Sciatic nerve (tissue), 2 donors: ENCODE results near the gene CALCOCO2. TPM values are rescaled to one million over a fixed set of nuclear protein-coding genes. Genes with fewer than 3 reads are reported as not detected.
A peak's percentile ranks its signal among the peaks of the same experiment; 100 is the strongest.
"Not testable (repeated sequence)": the region's sequence is repeated elsewhere in the genome, so short reads cannot be mapped to it uniquely, and the experiment has no call there.

Experiments used
- ATAC-seq: fragments of 200-7000 bp; cut with Tn5 transposase; one replicate; pipeline ENCODE4 v1.9.1; 2020; ENCODE audit warnings: mild to moderate bottlenecking, moderate library complexity
- DNase-seq: peaks from one replicate; pipeline ENCODE4 v3.0.0-alpha.2; 2020; ENCODE audit warnings: low spot score
- intact Hi-C: fragments of 100-400 bp; cut with DNase I; formaldehyde crosslinking; loops from one replicate; pipeline ENCODE4 v1.14.2; 2022
- total RNA-seq: library from RNA; stranded (reverse); fragmentation: NEBNext Ultra II Directional; extraction: Animal tissue kit (Norgen Biotek cat#: 25700); gene quantifications from one replicate; pipeline ENCODE4 v1.2.1, GENCODE V29; 2021
- donor health status: DM: no; HTN: no; CAD: no.
- donor health status: DM: no; HTN: no; CAD: no.

CALCOCO2 gene
- total RNA-seq, 1 donor from 2014 or later: 206 TPM

DNA sequence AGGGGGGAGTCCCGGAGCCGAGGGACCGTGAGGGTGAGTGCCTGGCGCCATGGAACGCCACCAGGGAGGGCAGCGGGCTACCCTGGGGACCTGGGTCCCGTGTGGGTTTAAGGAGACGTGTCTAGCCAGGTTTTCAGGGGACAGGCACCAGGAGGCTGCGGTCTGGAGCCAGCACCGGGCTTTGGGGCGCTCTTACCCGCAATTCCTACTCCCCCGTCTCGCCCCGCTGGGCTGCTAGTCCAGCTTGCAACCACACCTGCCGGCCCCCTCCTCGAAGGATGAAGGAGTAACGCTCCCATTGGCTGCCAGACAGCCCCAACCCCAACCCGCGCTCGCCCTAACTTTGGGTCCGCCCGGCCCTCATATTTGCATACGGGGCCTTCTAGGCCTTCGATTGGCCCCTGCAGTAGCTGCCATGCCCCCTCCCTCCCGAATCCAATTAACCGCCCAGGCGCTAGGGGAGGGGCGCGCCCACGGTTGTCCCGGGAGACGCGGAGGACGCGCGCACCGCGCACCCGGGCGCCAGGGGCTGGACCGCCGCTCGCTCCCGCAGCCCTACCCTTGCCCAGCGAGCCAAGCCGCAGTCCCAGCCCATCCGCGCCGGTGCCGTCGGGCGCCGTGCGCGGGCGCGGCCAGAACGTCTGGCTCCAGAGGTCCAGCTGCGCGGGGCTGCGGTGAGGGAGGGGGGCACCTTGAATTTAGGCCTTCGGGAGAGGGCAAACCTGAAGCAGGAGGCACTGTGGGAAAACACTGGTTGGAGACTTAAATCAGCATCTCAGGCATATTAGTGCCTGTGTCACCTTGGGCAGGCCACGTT, 13.9 kb upstream of the CALCOCO2 start, which contains the start of gene TTLL6:
Gene TTLL6 (minus strand): TSS at position 456 of the 817 bp plus-strand sequence. CDS start 157 bp downstream, at position 299.
- intact Hi-C loops: no loop called here
- ATAC-seq (peak; percentile 97), DNase-seq (peak; percentile 82)

DNA sequence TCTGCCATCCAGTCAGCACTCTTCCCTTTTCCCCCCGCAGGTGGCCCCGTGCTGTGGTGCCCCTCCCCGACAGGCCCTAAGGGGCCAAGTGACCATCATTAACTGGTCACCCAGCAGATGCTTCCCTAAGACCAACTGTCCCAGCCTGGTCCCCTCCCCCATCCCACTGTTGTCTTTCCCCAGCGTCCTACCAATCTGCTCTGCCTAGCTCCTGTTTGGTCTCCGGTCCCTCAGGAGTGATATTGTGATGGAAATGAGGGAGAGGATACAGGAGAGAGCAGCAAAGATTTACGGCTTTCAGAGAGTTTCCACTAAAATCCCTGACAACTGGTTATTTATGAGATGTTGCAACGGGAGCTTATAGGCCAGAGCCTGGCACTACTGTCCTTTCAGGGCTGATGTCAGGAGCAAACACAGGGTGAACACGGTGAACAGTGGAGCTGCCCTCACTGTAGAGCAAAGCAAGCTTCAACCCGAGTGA, 12.4 kb upstream of the CALCOCO2 start:
- DNase-seq (no peak), ATAC-seq (no peak)
- intact Hi-C loops: no loop called here

DNA sequence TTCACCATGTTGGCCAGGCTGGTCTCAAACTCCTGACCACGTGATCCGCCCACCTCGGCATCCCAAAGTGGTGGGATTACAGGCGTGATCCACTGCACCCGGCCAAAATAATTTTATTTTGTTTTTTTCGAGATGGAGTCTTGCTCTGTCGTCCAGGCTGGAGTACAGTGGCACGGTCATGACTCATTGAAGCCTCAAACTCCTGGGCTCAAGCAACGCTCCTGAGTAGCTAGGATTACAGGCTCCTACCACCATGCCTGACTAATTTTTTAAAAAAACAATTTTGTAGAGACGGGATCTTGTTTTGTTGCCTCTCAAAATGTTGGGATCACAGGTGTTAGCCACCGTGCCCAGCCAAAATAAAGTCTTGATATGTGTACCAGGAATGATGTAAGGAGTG, 11.4 kb upstream of the CALCOCO2 start:
- no peak for ATAC-seq
- intact Hi-C loops: no loop called here
- DNase-seq: no peak

DNA sequence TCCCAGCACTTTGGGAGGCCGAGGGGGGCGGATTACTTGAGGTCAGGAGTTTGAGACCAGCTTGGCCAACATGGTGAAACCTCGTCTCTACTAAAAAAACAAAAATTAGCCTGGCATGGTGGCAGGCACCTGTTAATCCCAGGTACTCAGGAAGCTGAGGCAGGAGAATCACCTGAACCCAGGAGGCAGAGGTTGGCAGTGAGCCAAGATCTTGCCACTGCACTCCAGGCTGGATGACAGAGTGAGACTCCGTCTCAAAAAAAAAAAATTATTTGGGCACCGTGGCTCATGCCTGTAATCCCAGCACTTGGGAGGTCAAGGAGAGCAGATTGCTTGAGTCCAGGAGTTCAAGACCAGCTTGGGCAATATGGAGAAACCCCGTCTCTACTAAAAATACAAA, 9.9 kb upstream of the CALCOCO2 start:
- DNase-seq, ATAC-seq, intact Hi-C loops: not testable (repeated sequence)

DNA sequence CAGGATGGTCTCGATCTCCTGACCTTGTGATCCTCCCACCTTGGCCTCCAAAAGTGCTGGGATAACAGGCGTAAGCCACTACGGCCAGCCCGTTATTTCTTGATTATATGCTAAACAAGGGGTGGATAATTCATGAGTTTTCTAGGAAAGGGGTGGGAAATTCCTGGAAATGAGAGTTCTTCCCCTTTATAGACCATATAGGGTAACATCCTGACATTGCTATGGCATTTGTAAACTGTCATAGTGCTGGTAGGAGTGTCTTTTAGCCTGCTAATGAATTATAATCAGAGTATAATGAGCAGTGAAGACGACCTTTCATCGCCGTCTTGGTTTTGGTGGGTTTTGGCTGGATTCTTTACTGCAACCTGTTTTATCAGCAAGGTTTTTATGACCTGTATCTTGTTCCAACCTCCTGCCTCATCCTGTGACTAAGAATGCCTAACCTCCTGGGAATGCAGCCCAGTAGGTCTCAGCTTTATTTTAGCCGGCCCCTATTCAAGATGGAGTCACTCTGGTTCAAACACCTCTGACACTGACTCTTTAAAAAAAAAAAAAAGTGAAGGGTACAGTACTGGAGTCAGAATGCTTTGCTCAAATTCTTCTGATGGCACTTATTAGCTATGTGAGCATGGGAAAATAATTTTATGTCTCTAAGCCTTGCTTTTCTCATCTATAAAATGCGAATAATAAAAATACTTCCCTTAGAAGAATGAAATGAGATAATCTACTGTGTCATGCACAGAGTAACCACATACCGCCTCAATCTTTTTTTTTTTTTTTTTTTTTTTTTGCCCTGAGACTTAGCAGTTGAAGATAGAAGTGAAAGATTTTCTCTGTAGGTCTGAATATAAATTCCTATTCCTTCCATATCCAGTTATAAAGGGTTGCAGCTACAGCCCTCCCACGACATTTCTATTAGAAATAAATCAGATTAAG, 5.1 kb upstream of the CALCOCO2 start:
- DNase-seq: no peak
- intact Hi-C loops: no loop called here
- ATAC-seq: no peak

DNA sequence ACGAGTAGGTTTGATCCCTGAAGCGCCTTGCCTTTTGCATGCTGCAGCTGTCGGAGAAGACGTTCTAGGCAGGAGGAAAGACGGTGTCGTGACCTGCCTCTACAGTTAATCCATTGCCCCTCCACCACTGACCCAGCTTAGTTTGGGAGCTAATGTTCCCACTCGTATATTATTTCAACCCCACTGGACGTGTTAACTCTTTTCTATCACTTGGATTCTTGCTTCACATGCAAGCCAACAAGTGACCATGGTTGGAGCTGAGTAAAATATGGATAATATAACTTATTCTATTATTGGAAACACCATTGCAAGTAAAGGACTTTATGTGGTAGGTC, 681 bp downstream of the CALCOCO2 start:
- ATAC-seq: no peak
- DNase-seq: no peak
- intact Hi-C loops: no loop called here

DNA sequence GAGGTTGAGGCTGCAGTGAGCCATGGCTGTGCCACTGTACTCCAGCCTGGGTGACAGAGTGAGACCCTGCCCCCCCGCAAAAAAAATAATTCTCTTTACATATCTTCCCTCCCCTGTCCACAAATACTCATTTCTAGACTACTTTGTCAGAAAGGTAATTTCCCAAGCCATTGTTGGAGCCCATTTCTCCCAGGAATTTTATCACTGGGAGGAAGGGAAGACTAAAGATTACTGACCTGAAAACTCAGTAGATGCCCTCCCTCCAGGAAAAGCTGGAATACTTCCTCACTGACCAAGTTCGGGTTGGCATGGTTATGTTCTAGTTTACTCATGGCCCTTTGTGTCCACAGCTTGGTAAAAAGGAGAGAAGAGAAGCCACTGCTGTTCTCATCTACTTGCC, 4.1 kb downstream of the CALCOCO2 start:
- DNase-seq (no peak), ATAC-seq (no peak)
- intact Hi-C loops: no loop called here

DNA sequence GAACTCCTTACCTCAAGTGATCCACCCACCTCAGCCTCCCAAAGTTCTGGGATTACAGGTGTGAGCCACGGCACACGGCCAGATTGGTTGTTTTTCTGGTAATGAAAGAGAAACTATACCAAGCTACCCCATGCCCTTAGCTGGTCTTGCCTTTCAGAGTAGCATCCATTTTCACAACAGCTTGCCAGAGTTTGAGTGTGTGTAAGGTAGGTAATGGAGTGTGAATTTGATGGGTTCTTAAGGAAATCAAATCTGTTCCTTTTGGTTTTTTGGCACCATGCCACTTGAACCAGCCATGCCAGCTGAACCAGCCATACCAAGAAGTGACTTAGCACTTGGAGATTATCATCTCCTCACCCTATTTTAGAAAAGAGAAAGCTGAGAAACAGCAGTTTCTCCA, 5.1 kb downstream of the CALCOCO2 start:
- no peak for ATAC-seq
- DNase-seq: no peak
- intact Hi-C loops: no loop called here

DNA sequence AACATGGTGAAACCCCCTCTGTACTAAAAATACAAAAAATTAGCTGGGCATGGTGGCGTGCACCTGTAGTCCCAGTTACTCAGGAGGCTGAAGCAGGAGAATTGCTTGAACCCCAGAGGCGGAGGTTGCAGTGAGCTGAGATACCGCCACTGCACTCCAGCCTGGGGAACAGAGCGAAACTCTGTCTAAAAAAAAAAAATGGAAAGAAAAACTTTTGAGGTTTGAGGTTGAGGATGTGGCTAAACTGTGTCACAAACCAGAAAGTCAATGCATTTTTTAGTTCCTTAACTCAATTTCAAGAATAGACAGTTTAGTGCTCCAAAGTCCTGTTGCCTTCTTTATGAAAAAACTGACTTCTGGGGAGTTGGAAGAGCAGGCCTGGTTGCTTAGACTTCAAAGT, 6.6 kb downstream of the CALCOCO2 start:
- intact Hi-C loops, ATAC-seq, DNase-seq: not testable (repeated sequence)

DNA sequence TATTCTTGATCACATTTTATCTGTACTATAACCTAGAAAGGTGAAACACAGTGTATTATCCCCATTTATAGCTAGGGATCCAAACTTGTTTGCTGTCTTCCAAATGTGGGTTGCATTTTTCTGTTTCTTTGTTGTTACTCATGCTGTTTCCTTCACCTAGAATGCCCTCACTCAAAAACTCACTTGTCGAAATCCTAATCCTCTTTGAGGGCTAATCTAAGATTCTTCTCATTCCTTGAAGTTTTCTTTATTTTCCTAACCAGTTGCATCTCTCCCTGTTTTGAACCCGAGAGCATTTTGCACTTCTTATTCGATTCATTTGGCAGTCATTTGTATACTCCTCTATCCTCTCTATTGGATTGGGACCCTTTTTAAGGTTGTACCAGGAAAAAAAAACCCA, 9.6 kb downstream of the CALCOCO2 start:
- ATAC-seq (no peak), DNase-seq (no peak)
- intact Hi-C loops: no loop called here

DNA sequence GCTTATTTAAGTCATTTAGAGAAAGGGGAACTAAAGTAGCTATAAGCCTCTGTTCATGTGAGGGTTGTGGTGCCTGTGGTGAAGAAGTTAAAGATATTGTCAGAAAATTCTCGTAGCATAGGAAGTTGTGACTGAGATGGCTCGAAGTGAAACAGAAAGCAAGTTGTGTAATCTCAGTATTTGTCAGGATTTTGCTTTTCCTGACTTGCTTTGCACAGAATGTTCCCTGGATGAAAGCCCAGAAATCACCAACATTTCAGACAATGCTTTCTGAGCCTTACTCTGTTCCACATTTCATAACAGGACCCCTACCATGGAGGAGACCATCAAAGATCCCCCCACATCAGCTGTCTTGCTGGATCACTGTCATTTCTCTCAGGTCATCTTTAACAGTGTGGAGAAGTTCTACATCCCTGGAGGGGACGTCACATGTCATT, 10.6 kb downstream of the CALCOCO2 start:
- DNase-seq (no peak), ATAC-seq (peak; percentile 93)
- intact Hi-C loops: no loop called here

DNA sequence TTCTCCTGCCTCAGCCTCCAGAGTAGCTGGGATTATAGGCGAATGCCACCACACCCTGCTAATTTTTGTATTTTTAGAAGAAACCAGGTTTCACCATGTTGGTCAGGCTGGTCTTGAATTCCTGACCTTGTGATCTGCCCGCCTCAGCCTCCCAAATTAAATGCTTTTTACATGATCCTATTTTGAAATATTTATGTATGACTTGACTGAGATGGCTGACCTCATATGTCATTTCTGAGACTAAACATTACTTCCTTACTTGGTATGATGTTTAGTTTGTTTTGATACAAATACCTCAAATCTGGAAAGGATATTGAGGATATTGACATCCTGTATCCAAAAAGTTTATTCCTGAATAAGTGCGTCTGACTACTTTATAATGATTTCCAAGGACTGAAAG, 11.9 kb downstream of the CALCOCO2 start:
- intact Hi-C loops: no loop called here
- DNase-seq: no peak
- no peak for ATAC-seq

DNA sequence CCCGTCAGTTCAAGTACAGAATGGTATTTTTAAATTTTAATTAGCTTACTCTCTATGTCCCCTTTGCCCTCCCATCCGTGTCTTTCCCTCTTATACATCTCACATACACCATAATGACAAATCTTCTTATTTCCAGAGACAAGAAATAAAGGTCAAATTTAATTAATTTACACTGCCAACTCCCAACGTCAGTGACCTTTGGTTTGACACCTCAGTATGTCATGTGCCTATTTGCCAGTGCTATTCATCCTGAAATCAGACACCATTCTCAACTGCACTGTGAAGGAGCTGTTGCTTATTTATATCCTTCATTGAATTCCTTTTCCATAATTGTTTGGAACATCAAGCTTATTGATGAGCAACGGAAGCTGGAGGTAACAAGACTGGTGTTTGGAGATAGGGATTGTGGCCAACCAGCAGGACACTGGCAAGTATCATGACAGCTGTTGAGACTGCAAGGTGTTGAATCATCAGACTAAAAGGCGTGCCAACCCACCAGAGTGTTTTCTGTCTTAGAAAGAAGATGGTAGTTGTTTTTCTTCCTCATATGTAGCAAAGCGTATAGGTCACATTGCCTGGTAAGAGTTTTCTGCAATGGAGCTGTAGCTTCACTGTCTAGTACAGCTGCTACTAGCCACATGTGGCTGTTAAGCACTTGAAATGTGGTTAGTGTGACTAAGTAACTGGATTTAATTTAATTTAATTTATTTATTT, 12.5 kb downstream of the CALCOCO2 start:
- DNase-seq: no peak
- no peak for ATAC-seq
- intact Hi-C loops: no loop called here

DNA sequence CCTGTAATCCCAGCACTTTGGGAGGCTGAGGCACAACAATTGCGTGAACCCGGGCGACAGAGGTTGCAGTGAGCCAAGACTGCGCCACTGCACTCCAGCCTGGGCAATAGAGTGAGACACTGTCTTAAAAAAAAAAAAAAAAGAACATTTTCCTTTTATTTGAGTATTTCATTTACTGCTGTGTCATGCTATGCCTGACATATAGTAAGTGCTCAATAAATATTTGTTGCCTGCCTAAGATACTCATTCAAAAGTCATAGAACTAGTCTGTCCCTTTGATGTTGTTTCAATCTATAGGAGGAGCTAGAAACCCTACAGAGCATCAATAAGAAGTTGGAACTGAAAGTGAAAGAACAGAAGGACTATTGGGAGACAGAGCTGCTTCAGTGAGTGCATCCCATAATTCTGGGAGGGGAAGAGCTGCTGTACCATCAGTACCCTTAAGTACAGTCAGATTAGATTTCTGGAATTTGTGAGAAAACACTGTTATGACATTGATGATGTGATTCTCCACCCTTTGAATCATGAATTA, 20.0 kb downstream of the CALCOCO2 start:
- DNase-seq: no peak
- intact Hi-C loops: no loop called here

DNA sequence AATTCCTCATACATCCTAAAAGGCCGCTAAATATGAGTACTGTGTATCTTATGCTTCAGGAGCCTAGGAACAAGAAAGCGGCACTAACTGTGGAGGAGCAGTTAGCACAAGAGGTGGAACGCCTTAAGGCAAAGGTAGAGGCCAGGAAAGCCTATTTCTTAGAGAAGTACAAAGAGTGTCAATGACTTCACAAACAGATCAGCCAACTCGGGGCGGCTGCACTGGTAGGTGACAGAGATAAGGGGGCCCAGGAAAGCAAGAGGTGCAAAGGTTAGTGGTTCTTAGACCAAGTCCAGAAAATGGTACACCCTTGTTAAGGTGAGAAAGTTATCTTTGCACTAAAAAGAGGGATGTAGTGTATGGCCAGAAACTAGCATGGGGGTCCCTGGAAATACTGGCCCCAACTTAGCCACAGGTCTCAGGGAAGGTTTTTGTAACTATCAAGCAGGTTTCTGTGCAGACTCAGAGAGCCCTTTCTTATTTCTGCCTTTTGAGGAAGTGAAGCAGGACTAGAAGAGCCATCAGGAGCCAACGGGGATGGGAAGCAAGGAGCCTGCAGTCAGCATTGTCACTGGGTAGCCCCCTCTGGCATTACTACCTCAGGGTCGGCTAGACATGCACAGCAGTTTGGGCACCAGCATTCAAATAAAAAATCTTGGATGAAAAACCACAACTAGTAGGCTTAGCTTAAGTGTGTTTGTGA, 24.1 kb downstream of the CALCOCO2 start:
- ATAC-seq (no peak), DNase-seq (no peak)
- intact Hi-C loops: no loop called here

More for the DNA sequence above, 20.0 kb downstream of the CALCOCO2 start:
- ATAC-seq: no peak

DNA sequence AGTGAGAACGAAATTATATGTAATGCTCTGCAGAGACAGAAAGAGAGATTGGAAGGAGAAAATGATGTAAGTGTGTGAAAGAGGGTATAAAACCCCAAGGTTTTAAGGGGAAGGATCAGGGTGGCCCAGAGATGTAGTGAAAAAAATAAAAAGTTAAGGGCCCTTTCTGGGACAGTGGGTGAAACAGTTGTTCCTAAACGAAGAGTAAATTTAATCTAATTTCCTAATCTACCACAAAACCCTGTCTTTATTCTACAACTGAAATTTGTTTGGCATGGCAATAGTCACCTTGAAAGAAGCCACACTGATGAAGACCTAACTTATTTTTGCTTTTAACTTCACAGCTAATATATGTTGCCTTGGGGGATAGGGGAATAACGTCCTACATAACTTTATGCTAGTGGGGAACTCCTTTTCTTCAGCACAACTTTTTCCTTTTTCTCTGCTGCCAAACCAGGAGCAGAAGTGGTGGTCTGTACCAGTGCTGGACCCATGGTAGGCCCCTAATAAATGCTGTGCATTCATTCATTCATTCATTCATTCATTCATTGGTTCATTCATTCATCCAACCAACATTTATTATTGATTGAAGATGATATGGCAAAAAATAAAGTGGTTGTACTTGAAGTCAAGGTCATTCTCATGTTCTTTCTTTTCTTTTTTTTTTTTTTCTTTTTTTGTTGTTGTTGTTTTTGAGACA, 25.4 kb downstream of the CALCOCO2 start:
- no peak for ATAC-seq
- intact Hi-C loops: no loop called here
- DNase-seq: no peak

DNA sequence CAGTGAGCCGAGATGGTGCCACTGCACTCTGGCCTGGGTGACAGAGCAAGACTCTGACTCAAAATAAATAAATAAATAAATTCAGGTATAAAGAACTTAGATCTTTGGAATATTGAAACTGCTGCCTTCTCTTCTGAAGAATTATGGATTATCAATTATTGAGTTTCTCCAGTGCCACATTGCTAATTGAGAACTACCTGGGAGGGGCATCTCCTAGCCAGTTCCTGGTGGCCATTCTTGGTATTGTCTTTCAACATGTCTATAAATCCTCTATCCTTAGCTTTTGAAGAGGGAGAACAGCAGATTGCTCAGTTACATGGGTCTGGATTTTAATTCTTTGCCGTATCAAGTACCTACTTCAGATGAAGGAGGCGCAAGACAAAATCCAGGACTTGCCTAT, 29.2 kb downstream of the CALCOCO2 start:
- intact Hi-C loops: no loop called here
- ATAC-seq: no peak
- DNase-seq: no peak

DNA sequence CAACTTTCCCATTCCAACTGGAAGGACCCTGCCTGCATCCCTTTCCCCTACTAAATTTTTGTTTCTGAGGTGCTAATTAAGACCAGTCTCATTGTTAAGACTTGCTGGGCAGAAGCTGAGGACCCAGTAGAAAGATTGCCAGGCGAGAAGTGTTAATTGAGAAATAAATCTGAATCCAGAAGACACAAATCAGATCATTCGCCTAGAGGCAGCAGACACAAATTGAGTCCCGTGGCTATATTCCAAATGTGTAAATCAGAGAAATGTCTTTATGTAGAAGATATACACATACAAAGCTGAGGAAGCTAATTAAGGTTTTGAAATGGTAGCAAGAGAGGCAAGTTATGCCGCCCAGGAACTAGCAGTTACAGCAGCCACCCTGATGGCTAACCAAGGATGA, 29.6 kb downstream of the CALCOCO2 start:
- no peak for DNase-seq
- ATAC-seq: no peak
- intact Hi-C loops: no loop called here
